SK-N-SH (cell line): ENCODE results near the gene TM9SF1. TPM values are rescaled to one million over a fixed set of nuclear protein-coding genes. Genes with fewer than 3 reads are reported as not detected.

Experiments used
- CTCF ChIA-PET: fragments of 300-600, 350-600 bp; formaldehyde crosslinking; extraction: SDS; loops from one replicate; lab custom pipeline; 2021; lab: Yijun Ruan, JAX
- POLR2A ChIA-PET: fragments of 350-600 bp; sonication (Branson Sonifier 250); formaldehyde crosslinking; extraction: SDS; loops from one replicate; lab custom pipeline; 2020; ENCODE audit warnings: antibody characterized with exemption, inconsistent platforms; lab: Yijun Ruan, JAX
- DNase-seq: peaks from one replicate; pipeline ENCODE4 v3.0.0; 2012
- H2AFZ ChIP-seq: fragments of 200-600 bp; sonication (generic); 2 replicates; pipeline ENCODE4 v1.8.1; 2016; ENCODE audit warnings: antibody characterized with exemption, mild to moderate bottlenecking, low read depth
- H3F3A ChIP-seq: fragments of 200-600 bp; sonication (generic); replicated peaks from 2 replicates; pipeline ENCODE3; 2016; ENCODE audit warnings: antibody characterized with exemption, mild to moderate bottlenecking; ENCODE audit not compliant: insufficient read depth
- H3K27ac ChIP-seq, 2 experiments: fragments of 200-500 bp in 1 of 2; fragments of 200-600 bp in 1 of 2; sonication (Bioruptor generic) in 1 of 2; sonication (generic), shearing (Covaris generic) in 1 of 2; 2 replicates each; pipeline versions ENCODE4 v1.5.1 to v1.6.1; 2014 to 2016; ENCODE audit warnings: low read depth in 2 of 2, inconsistent platforms in 1 of 2, low read length in 1 of 2, mild to moderate bottlenecking in 1 of 2, mixed read lengths in 1 of 2
- H3K27me3 ChIP-seq: fragments of 200-600 bp; sonication (generic), shearing (Covaris generic); 2 replicates; pipeline ENCODE4 v1.6.1; 2016; ENCODE audit warnings: mixed run types; ENCODE audit not compliant: insufficient read depth
- H3K36me3 ChIP-seq, 2 experiments: fragments of 200-500 bp in 1 of 2; fragments of 200-600 bp in 1 of 2; sonication (Bioruptor generic) in 1 of 2; sonication (generic) in 1 of 2; replicated peaks in 1 of 2; 2 replicates each; pipeline versions ENCODE3 to v1.5.1; 2014 to 2016; ENCODE audit warnings: low read length in 1 of 2, mild to moderate bottlenecking in 1 of 2; ENCODE audit not compliant: insufficient read depth in 2 of 2, control insufficient read depth in 1 of 2
- H3K4me1 ChIP-seq, 2 experiments: fragments of 200-500 bp in 1 of 2; fragments of 200-600 bp in 1 of 2; sonication (Bioruptor generic) in 1 of 2; sonication (generic), shearing (Covaris generic) in 1 of 2; 2 replicates each; pipeline versions ENCODE4 v1.5.1 to v1.6.1; 2014 to 2016; ENCODE audit warnings: low read depth in 1 of 2, low read length in 1 of 2, mixed run types in 1 of 2; ENCODE audit not compliant: insufficient read depth in 2 of 2, control insufficient read depth in 1 of 2
- H3K4me2 ChIP-seq: fragments of 200-600 bp; sonication (generic), shearing (Covaris generic); 2 replicates; pipeline ENCODE4 v1.6.1; 2017; ENCODE audit warnings: mixed run types
- H3K4me3 ChIP-seq, 2 experiments: fragments of 200-500 bp in 1 of 2; fragments of 200-600 bp in 1 of 2; sonication (Bioruptor generic) in 1 of 2; sonication (generic), shearing (Covaris generic) in 1 of 2; 2 replicates each; pipeline versions ENCODE4 v1.5.1 to v1.8.1; 2014 to 2016; ENCODE audit warnings: low read depth in 2 of 2, inconsistent platforms in 1 of 2, low read length in 1 of 2, mild to moderate bottlenecking in 1 of 2, mixed read lengths in 1 of 2, moderate library complexity in 1 of 2
- H3K79me2 ChIP-seq: fragments of 200-600 bp; sonication (generic); 2 replicates; pipeline ENCODE4 v1.8.1; 2017; ENCODE audit warnings: mild to moderate bottlenecking; ENCODE audit not compliant: insufficient read depth
- H3K9ac ChIP-seq: fragments of 200-600 bp; sonication (generic); 2 replicates; pipeline ENCODE4 v1.6.1; 2017; ENCODE audit warnings: mixed run types
- H3K9me2 ChIP-seq: fragments of 200-600 bp; sonication (generic); 2 replicates; pipeline ENCODE4 v1.6.1; 2017; ENCODE audit warnings: mixed run types
- H3K9me3 ChIP-seq: fragments of 200-600 bp; sonication (generic); 2 replicates; pipeline ENCODE4 v1.6.1; 2017; ENCODE audit warnings: mixed run types, mild to moderate bottlenecking, moderate library complexity
- H4K20me1 ChIP-seq: fragments of 200-600 bp; sonication (generic); 2 replicates; pipeline ENCODE4 v1.6.1; 2017; ENCODE audit warnings: mild to moderate bottlenecking, mixed run types; ENCODE audit not compliant: insufficient read depth
- ELF1 ChIP-seq: IDR thresholded peaks from 2 replicates; pipeline ENCODE4 v1.4.0; 2012
- EZH2phosphoT487 ChIP-seq: fragments of 200-600 bp; sonication (generic); IDR thresholded peaks from 2 replicates; pipeline ENCODE4 v1.6.1; 2017; ENCODE audit warnings: low read depth, mixed run types, mild to moderate bottlenecking, antibody characterized with exemption, moderate library complexity, borderline replicate concordance
- MAX ChIP-seq: IDR thresholded peaks from 2 replicates; pipeline ENCODE4 v1.4.0; 2012; ENCODE audit warnings: low read depth
- NRF1 ChIP-seq: IDR thresholded peaks from 2 replicates; pipeline ENCODE4 v1.6.1; 2012; ENCODE audit warnings: low read depth, mild to moderate bottlenecking, low read length
- RAD21 ChIP-seq: IDR thresholded peaks from 2 replicates; pipeline ENCODE4 v1.6.1; 2012; ENCODE audit warnings: mild to moderate bottlenecking, low read length
- RCOR1 ChIP-seq: fragments of 150-350 bp; IDR thresholded peaks from 2 replicates; pipeline ENCODE4 v1.6.1; 2017; ENCODE audit warnings: antibody characterized with exemption, low read length
- RFX5 ChIP-seq: IDR thresholded peaks from 2 replicates; pipeline ENCODE4 v1.6.1; 2012; ENCODE audit warnings: mild to moderate bottlenecking, improper control_type of control experiment, low read length
- RXRA ChIP-seq: IDR thresholded peaks from 2 replicates; pipeline ENCODE4 v1.4.0; 2012; ENCODE audit warnings: low read depth, mild to moderate bottlenecking, borderline replicate concordance
- SMC3 ChIP-seq: IDR thresholded peaks from 2 replicates; pipeline ENCODE4 v1.6.1; 2012; ENCODE audit warnings: low read depth, low read length, improper control_type of control experiment
- TAF1 ChIP-seq: IDR thresholded peaks from 2 replicates; pipeline ENCODE4 v1.6.1; 2012; ENCODE audit warnings: low read depth, mild to moderate bottlenecking, low read length, moderate library complexity, borderline replicate concordance
- TCF12 ChIP-seq: IDR thresholded peaks from 2 replicates; pipeline ENCODE4 v1.4.0; 2012
- USF1 ChIP-seq: IDR thresholded peaks from 2 replicates; pipeline ENCODE4 v1.4.0; 2012; ENCODE audit warnings: low read depth, borderline replicate concordance
- YY1 ChIP-seq: IDR thresholded peaks from 2 replicates; pipeline ENCODE4 v1.4.0; 2012; ENCODE audit warnings: low read depth, mild to moderate bottlenecking
- WGBS: methylation state at CpG from one replicate; pipeline ENCODE4 v1.1.6; 2017; ENCODE audit warnings: low lambda C conversion rate; 5-methylcytosine and 5-hydroxymethylcytosine counted together
- polyA plus RNA-seq, 3 experiments: library from polyadenylated mRNA; depleted of rRNA; stranded (reverse); fragments of >200 nt; gene quantifications; 2 replicates each; pipeline ENCODE4 v1.2.3, GENCODE V29; 2012
- TF ChIP-seq, protein P1 (sequence below): IDR thresholded peaks from 2 replicates; pipeline ENCODE4; 2012
- TF ChIP-seq, protein P2 (sequence below): fragments of 150-350 bp; IDR thresholded peaks from 2 replicates; pipeline ENCODE4 v1.6.1; 2017; ENCODE audit warnings: antibody characterized with exemption, low read length, low read depth, borderline replicate concordance

TM9SF1 gene
- polyA plus RNA-seq, 1 of the 3 experiments (the other 2 are of a cell fraction), result 48.7 TPM

GRCh38 chr14:24190416-24190815 is 4.8 kb downstream of the TM9SF1 start:
- H3K36me3 ChIP-seq, result peaks cover 34 to 45% of the 10 kb centered on the region in 2 experiments
- no peak overlapping the region for H3K27ac ChIP-seq
- no peak for DNase-seq
- H3K9ac ChIP-seq, result no peak overlapping the region
- no peaks in the 10 kb centered on the region for H3K9me3 ChIP-seq
- no peak overlapping the region for H3K4me3 ChIP-seq
- H3K4me1 ChIP-seq, result peaks cover 16 to 28% of the 10 kb centered on the region in 2 experiments
- H3K9me2 ChIP-seq, result no peaks in the 10 kb centered on the region
- H3K79me2 ChIP-seq, result peaks cover 57% of the 10 kb centered on the region
- no peak for TF ChIP-seq TAF1
- TF ChIP-seq EZH2phosphoT487, result no peak
- TF ChIP-seq, protein P1, sequence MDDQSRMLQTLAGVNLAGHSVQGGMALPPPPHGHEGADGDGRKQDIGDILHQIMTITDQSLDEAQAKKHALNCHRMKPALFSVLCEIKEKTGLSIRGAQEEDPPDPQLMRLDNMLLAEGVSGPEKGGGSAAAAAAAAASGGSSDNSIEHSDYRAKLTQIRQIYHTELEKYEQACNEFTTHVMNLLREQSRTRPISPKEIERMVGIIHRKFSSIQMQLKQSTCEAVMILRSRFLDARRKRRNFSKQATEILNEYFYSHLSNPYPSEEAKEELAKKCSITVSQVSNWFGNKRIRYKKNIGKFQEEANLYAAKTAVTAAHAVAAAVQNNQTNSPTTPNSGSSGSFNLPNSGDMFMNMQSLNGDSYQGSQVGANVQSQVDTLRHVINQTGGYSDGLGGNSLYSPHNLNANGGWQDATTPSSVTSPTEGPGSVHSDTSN, result no peak
- TF ChIP-seq RFX5, result no peak
- no peak for TF ChIP-seq SMC3
- TF ChIP-seq RAD21, result no peak
- no peak for TF ChIP-seq ELF1
- no peak for TF ChIP-seq USF1
- no peak for TF ChIP-seq RCOR1
- TF ChIP-seq MAX, result no peak
- TF ChIP-seq NRF1, result no peak
- TF ChIP-seq RXRA, result no peak
- TF ChIP-seq YY1, result no peak
- peaks cover 13% of the 10 kb centered on the region for H3F3A ChIP-seq
- 96% methylated on average over 6 of the region's 10 CpGs for WGBS
- ChIA-PET CTCF (no interaction called here), POLR2A (no interaction called here)
- H3K4me2 ChIP-seq, result no peak overlapping the region
- H2AFZ ChIP-seq, result no peak overlapping the region
- no peaks in the 10 kb centered on the region for H4K20me1 ChIP-seq
- no peaks in the 10 kb centered on the region for H3K27me3 ChIP-seq

GRCh38 chr14:24189460-24189859 is 5.8 kb downstream of the TM9SF1 start:
- H4K20me1 ChIP-seq, result no peaks in the 10 kb centered on the region
- ChIA-PET CTCF (interaction anchor here (0.7 to 2.6 kb wide), 5 partner anchors 9 to 131 kb away, joined by 3 to 8 read pairs (median 5); partner anchors contain the start of genes CIDEB and TINF2), POLR2A (interaction anchor here (0.6 to 3.2 kb wide), 7 partner anchors 11 to 53 kb away, joined by 3 to 10 read pairs (median 5); partner anchors contain the start of genes CHMP4A, EMC9, PSME2 and RNF31)
- H3K4me2 ChIP-seq, result peak overlapping the region; percentile 98
- peaks cover 13% of the 10 kb centered on the region for H3F3A ChIP-seq
- no peak overlapping the region for H3K4me3 ChIP-seq
- peak overlapping the region; percentile 57; the same call in 1 of the 2 replicates for H3K9ac ChIP-seq
- H3K9me3 ChIP-seq, result no peaks in the 10 kb centered on the region
- H3K27ac ChIP-seq, result peak overlapping the region; percentile 72 to 82
- peak overlapping the region; percentile 82; the same call in 1 of the 2 replicates for H2AFZ ChIP-seq
- peaks cover 35 to 54% of the 10 kb centered on the region in 2 experiments for H3K36me3 ChIP-seq
- WGBS, result 94% methylated on average over 9 of the region's 9 CpGs
- peaks cover 51% of the 10 kb centered on the region for H3K79me2 ChIP-seq
- no peaks in the 10 kb centered on the region for H3K9me2 ChIP-seq
- H3K27me3 ChIP-seq, result no peaks in the 10 kb centered on the region
- peaks cover 12 to 23% of the 10 kb centered on the region in 2 experiments for H3K4me1 ChIP-seq
- TF ChIP-seq USF1, result no peak
- no peak for TF ChIP-seq EZH2phosphoT487
- TF ChIP-seq, protein P2, sequence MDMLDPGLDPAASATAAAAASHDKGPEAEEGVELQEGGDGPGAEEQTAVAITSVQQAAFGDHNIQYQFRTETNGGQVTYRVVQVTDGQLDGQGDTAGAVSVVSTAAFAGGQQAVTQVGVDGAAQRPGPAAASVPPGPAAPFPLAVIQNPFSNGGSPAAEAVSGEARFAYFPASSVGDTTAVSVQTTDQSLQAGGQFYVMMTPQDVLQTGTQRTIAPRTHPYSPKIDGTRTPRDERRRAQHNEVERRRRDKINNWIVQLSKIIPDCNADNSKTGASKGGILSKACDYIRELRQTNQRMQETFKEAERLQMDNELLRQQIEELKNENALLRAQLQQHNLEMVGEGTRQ, result no peak
- TF ChIP-seq TCF12, result no peak
- TF ChIP-seq, protein P1, result no peak
- DNase-seq, result no peak
